ENCODE results near the gene MBNL2. TPM values are rescaled to one million over a fixed set of nuclear protein-coding genes. Genes with fewer than 3 reads are reported as not detected.
A peak's percentile ranks its signal among the peaks of the same experiment; 100 is the strongest.

MBNL2 gene
- total RNA-seq, 1 experiment from 2014 or later = 74.3 TPM

GRCh38 chr13:97283888-97284287 is 61.8 kb downstream of the MBNL2 start:
- Mint-ChIP-seq H3K36me3 (ENCODE audit: insufficient read depth, unreplicated experiment) (no peaks in the 10 kb centered on the region), H3K9me3 (ENCODE audit: unreplicated experiment) (no peaks in the 10 kb centered on the region), H3K27ac (ENCODE audit: low read depth, unreplicated experiment) (no peak overlapping the region), H3K4me1 (ENCODE audit: insufficient read depth, unreplicated experiment) (peaks cover 53% of the 10 kb centered on the region), H3K4me3 (ENCODE audit: unreplicated experiment) (no peak overlapping the region), H3K27me3 (ENCODE audit: insufficient read depth, unreplicated experiment) (no peaks in the 10 kb centered on the region)
- DNase-seq (ENCODE audit: unreplicated experiment) = no peak
- intact Hi-C loops (cut with micrococcal nuclease) = no loop called here
- no TSS peak for BruUV-seq (replicated peaks)
- ChIA-PET POLR2A (interaction anchor here (8.9 kb wide), 1 partner anchor 58 kb away, joined by 268 read pairs; the partner anchor contains the start of gene MBNL2), CTCF (no interaction called here)
- no peak for TF ChIP-seq CTCF (IDR thresholded peaks at IDR 0.05; ENCODE audit: unreplicated experiment)

GRCh38 chr13:97284558-97284957 is 62.4 kb downstream of the MBNL2 start:
- H3K36me3 Mint-ChIP-seq (ENCODE audit: insufficient read depth, unreplicated experiment) = no peaks in the 10 kb centered on the region
- CTCF ChIA-PET = interaction anchor here (0.6 to 1.0 kb wide), 2 partner anchors 54 to 1750 kb away, joined by 3 read pairs; no protein-coding TSS in a partner anchor

GRCh38 chr13:97285221-97285955 is 63.3 kb downstream of the MBNL2 start:
- POLR2A ChIA-PET = interaction anchor here (0.6 to 0.7 kb wide), 2 partner anchors 165 to 1762 kb away, joined by 3 read pairs; no protein-coding TSS in a partner anchor
- no peaks in the 10 kb centered on the region for H3K9me3 Mint-ChIP-seq (ENCODE audit: unreplicated experiment)
- no TSS peak for BruUV-seq (replicated peaks)
- no peak for TF ChIP-seq CTCF (IDR thresholded peaks at IDR 0.05; ENCODE audit: unreplicated experiment)
- H3K27me3 Mint-ChIP-seq (ENCODE audit: insufficient read depth, unreplicated experiment) = no peaks in the 10 kb centered on the region
- CTCF ChIA-PET = interaction anchor here (0.6 to 1.0 kb wide), 2 partner anchors 55 to 1749 kb away, joined by 3 read pairs; no protein-coding TSS in a partner anchor
- peaks cover 48% of the 10 kb centered on the region for H3K4me1 Mint-ChIP-seq (ENCODE audit: insufficient read depth, unreplicated experiment)
- no peak overlapping the region for H3K27ac Mint-ChIP-seq (ENCODE audit: low read depth, unreplicated experiment)
- no peaks in the 10 kb centered on the region for H3K36me3 Mint-ChIP-seq (ENCODE audit: insufficient read depth, unreplicated experiment)
- intact Hi-C loops (cut with micrococcal nuclease) = no loop called here
- DNase-seq (ENCODE audit: unreplicated experiment) = no peak
- no peak overlapping the region for H3K4me3 Mint-ChIP-seq (ENCODE audit: unreplicated experiment)

More at GRCh38 chr13:97284558-97284957, 62.4 kb downstream of the MBNL2 start:
- H3K27me3 Mint-ChIP-seq (ENCODE audit: insufficient read depth, unreplicated experiment) = no peaks in the 10 kb centered on the region
- H3K27ac Mint-ChIP-seq (ENCODE audit: low read depth, unreplicated experiment) = no peak overlapping the region
- TF ChIP-seq CTCF (IDR thresholded peaks at IDR 0.05; ENCODE audit: unreplicated experiment) = no peak
- intact Hi-C loops (cut with micrococcal nuclease) = no loop called here
- H3K4me1 Mint-ChIP-seq (ENCODE audit: insufficient read depth, unreplicated experiment) = peaks cover 48% of the 10 kb centered on the region
- DNase-seq (ENCODE audit: unreplicated experiment) = peak; percentile 44
- no peaks in the 10 kb centered on the region for H3K9me3 Mint-ChIP-seq (ENCODE audit: unreplicated experiment)
- H3K4me3 Mint-ChIP-seq (ENCODE audit: unreplicated experiment) = no peak overlapping the region
- BruUV-seq (replicated peaks) = no TSS peak
- POLR2A ChIA-PET = no interaction called here

GRCh38 chr13:97286317-97287046 is 64.3 kb downstream of the MBNL2 start:
- Mint-ChIP-seq H3K4me1 (ENCODE audit: insufficient read depth, unreplicated experiment) (peaks cover 44% of the 10 kb centered on the region), H3K36me3 (ENCODE audit: insufficient read depth, unreplicated experiment) (no peaks in the 10 kb centered on the region), H3K27ac (ENCODE audit: low read depth, unreplicated experiment) (no peak overlapping the region), H3K4me3 (ENCODE audit: unreplicated experiment) (no peak overlapping the region), H3K9me3 (ENCODE audit: unreplicated experiment) (no peaks in the 10 kb centered on the region), H3K27me3 (ENCODE audit: insufficient read depth, unreplicated experiment) (no peaks in the 10 kb centered on the region)
- intact Hi-C loops (cut with micrococcal nuclease) = no loop called here
- no TSS peak for BruUV-seq (replicated peaks)
- DNase-seq (ENCODE audit: unreplicated experiment) = no peak
- no peak for TF ChIP-seq CTCF (IDR thresholded peaks at IDR 0.05; ENCODE audit: unreplicated experiment)
- CTCF ChIA-PET = interaction anchor here (0.7 to 1.3 kb wide), 2 partner anchors 26 to 74 kb away, joined by 3 read pairs; no protein-coding TSS in a partner anchor
- POLR2A ChIA-PET = interaction anchor here (0.9 kb wide), 1 partner anchor 64 kb away, joined by 3 read pairs; no protein-coding TSS in a partner anchor

All from MCF 10A (cell line).